Transverse colon (tissue), 4 donors: ENCODE measurements around the gene LAPTM5. TPM values are rescaled to one million over a fixed set of nuclear protein-coding genes. Genes with fewer than 3 reads are reported as not detected.

Experiments used
- DNase-seq: peaks from one replicate; pipeline ENCODE4 v3.0.0-alpha.2; 2019
- H3K27ac ChIP-seq, 4 donors: fragments of 200-600 bp; sonication (generic); 2 replicates each; pipeline ENCODE4 v1.5.1; 2016 to 2018; ENCODE audit warnings: inconsistent platforms in 4 of 4
- H3K27me3 ChIP-seq: fragments of 200-600 bp; sonication (generic); 2 replicates; pipeline ENCODE4 v1.5.1; 2017; ENCODE audit warnings: inconsistent platforms
- H3K36me3 ChIP-seq, 4 donors: fragments of 200-600 bp; sonication (generic); 2 replicates each; pipeline ENCODE4 v1.5.1; 2017 to 2019; ENCODE audit warnings: inconsistent platforms in 4 of 4
- H3K4me1 ChIP-seq, 4 donors: fragments of 200-600 bp; sonication (generic); 2 replicates each; pipeline ENCODE4 v1.5.1; 2017 to 2020; ENCODE audit warnings: inconsistent platforms in 4 of 4
- H3K4me3 ChIP-seq, 4 donors: fragments of 200-600 bp; sonication (generic); 1 replicate in 1 of 4; 2 replicates in 3 of 4; pipeline versions ENCODE4 v1.5.1 to v1.6.1; 2017 to 2019; ENCODE audit warnings: inconsistent platforms in 4 of 4
- H3K9me3 ChIP-seq, 2 donors: fragments of 200-600 bp; sonication (generic); 2 replicates each; pipeline ENCODE4 v1.5.1; 2017 to 2019; ENCODE audit warnings: inconsistent platforms in 2 of 2
- EP300 ChIP-seq: sonication (generic); formaldehyde crosslinking; IDR thresholded peaks from one replicate; pipeline ENCODE4 v1.6.1; 2017; ENCODE audit warnings: antibody characterized with exemption, low read depth
- POLR2A ChIP-seq: fragments of 450-650 bp; IDR thresholded peaks from one replicate; pipeline ENCODE4 v1.6.1; 2016; ENCODE audit warnings: antibody characterized with exemption, mild to moderate bottlenecking, moderate library complexity
- POLR2AphosphoS5 ChIP-seq, 3 donors: sonication (generic); formaldehyde crosslinking; IDR thresholded peaks; one replicate each; pipeline ENCODE4 v1.6.1; 2016; ENCODE audit warnings: antibody characterized with exemption in 3 of 3
- WGBS, 2 donors: methylation state at CpG; one replicate each; pipeline ENCODE4 v1.1.5; 2018; ENCODE audit warnings: low coverage in 1 of 2; 5-methylcytosine and 5-hydroxymethylcytosine counted together
- in situ Hi-C, 4 donors: fragments of 200-750 bp; cut with MboI; loops; one replicate each; pipeline versions ENCODE4 v1.15.0 to v1.15.1; 2017; ENCODE audit warnings: low sequenced_read_pairs in 3 of 4, low pct_ligation_motif_present in 1 of 4, low pct_unique_long_range_greater_than_20kb in 1 of 4
- intact Hi-C: fragments of 100-400 bp; cut with DNase I; formaldehyde crosslinking; loops from one replicate; pipeline ENCODE4 v1.15.1; 2023; ENCODE audit warnings: low total_unique reads
- total RNA-seq, 4 donors: library from RNA; depleted of rRNA; stranded (reverse); fragments of >200 nt; gene quantifications; one replicate each; pipeline ENCODE4 v1.1.0, GENCODE V29; 2016
- TF ChIP-seq, protein P1 (sequence below), 5 experiments: fragments of 200-600 bp in 3 of 5; fragments of 450-650 bp in 2 of 5; sonication (generic) in 3 of 5; IDR thresholded peaks; 1 replicate in 2 of 5; 2 replicates in 3 of 5; pipeline ENCODE4 v1.5.1; 2016 to 2017; ENCODE audit warnings: antibody characterized with exemption in 5 of 5, inconsistent platforms in 3 of 5, mild to moderate bottlenecking in 2 of 5, moderate library complexity in 1 of 5

Gene LAPTM5
- total RNA-seq, 4 donors from 2014 or later, result 5.2 to 66.6 (median 34.5) TPM

DNA sequence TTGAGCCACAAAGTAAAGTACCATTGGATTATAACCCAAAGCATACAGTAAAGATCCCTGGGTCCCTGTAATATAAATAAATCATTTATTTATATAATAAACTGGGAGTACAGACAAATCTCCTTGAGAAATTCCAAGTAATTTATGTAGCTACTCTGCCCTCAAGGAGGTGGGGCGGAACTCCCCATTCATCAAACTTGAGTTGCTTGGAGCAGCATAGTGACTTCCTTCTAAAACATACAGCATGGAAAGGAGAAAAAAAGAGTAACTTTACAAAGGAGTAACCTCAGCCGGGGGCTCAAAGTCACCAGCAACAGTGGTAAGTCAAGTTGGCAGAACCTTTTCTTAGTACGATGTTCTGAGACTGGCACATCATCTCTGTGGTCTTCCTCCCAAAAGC lies 4.5 kb downstream of the LAPTM5 start:
- Histone ChIP-seq H3K27ac (peak overlapping the region; percentile 73 to 84 (median 79)), H3K4me3 (peak overlapping the region in 1 of 4 donors; percentile 40), H3K9me3 (no peaks in the 10 kb centered on the region), H3K27me3 (no peaks in the 10 kb centered on the region), H3K4me1 (peaks cover 0 to 32% (median 7%) of the 10 kb centered on the region in 4 donors), H3K36me3 (no peaks in the 10 kb centered on the region)
- intact Hi-C loops, result no loop called here
- no peak for DNase-seq
- in situ Hi-C loops, result no loop called here
- WGBS, 2 donors, result 47 to 77% methylated on average over 3 of the region's 3 CpGs
- TF ChIP-seq, protein P1, sequence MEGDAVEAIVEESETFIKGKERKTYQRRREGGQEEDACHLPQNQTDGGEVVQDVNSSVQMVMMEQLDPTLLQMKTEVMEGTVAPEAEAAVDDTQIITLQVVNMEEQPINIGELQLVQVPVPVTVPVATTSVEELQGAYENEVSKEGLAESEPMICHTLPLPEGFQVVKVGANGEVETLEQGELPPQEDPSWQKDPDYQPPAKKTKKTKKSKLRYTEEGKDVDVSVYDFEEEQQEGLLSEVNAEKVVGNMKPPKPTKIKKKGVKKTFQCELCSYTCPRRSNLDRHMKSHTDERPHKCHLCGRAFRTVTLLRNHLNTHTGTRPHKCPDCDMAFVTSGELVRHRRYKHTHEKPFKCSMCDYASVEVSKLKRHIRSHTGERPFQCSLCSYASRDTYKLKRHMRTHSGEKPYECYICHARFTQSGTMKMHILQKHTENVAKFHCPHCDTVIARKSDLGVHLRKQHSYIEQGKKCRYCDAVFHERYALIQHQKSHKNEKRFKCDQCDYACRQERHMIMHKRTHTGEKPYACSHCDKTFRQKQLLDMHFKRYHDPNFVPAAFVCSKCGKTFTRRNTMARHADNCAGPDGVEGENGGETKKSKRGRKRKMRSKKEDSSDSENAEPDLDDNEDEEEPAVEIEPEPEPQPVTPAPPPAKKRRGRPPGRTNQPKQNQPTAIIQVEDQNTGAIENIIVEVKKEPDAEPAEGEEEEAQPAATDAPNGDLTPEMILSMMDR (IDR thresholded peaks at IDR 0.05), result no peak
- TF ChIP-seq POLR2A (no peak), POLR2AphosphoS5 (IDR thresholded peaks at IDR 0.05) (no peak), EP300 (no peak)

DNA sequence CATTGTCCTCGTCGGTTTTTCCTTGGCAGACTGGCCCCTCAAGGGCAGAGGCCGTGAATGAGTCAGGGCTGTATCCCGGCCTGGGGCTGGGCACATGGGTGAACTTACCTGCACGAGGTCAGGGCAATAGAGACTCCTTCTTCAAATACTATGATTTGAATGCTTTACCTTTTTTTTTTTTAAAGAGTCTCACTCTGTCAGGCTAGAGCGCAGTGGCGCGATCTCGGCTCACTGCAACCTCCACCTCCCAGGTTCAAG lies 5.0 kb downstream of the LAPTM5 start:
- Histone ChIP-seq H3K4me3 (no peak overlapping the region), H3K4me1 (peaks cover 0 to 36% (median 6%) of the 10 kb centered on the region in 4 donors), H3K27me3 (no peaks in the 10 kb centered on the region), H3K27ac (peak overlapping the region; percentile 1 to 84 (median 44)), H3K9me3 (no peaks in the 10 kb centered on the region), H3K36me3 (no peaks in the 10 kb centered on the region)
- TF ChIP-seq POLR2A (no peak), EP300 (no peak), POLR2AphosphoS5 (IDR thresholded peaks at IDR 0.05) (no peak)
- TF ChIP-seq, protein P1 (IDR thresholded peaks at IDR 0.05), result no peak
- in situ Hi-C loops (no loop called here), intact Hi-C loops (no loop called here)
- WGBS, 2 donors, result 63 to 66% methylated on average over 6 to 9 of the region's 9 CpGs
- DNase-seq, result no peak

DNA sequence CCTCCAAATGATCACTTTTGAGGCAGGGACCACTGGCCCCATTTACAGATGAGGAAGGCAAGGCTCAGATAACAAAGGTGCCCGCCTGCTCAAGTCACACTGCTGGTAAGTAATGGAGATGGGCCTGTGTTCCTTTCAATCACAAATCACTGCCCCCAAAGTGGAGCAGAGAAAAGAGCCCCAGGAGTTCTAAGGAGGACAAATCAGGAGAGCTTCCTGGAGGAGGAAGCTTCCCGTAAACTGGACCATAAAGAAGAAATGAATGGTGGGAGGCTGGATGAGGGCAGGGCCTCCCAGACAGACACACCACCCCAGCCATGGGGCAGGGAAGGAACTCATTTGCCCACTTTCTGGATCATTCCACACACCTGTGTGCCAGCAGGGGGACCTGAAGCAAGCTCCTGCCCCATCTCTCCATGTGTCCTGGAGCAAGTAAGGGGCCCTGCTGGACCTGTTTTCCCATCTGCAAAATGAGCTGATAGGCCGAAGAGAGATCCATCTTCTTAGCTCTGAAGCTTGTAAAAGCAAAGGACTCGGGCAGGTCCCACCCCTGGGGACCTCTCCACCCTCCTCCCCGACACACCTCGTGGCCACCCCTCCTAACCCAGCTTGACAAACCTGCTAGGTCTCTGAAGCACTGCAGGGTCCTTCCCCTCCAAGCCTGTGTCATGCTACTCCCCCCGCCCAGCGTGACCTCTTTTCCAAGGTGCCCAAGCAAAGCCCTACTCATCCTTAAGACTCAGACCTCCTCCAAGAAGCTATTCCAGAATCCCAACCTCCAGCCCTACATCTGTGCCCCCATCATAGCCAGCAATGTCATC lies 5.5 kb downstream of the LAPTM5 start:
- DNase-seq, result no peak
- peak overlapping the region; percentile 7 to 84 (median 50) for H3K27ac ChIP-seq
- peaks cover 0 to 41% (median 6%) of the 10 kb centered on the region in 4 donors for H3K4me1 ChIP-seq
- H3K36me3 ChIP-seq, result no peaks in the 10 kb centered on the region
- intact Hi-C loops, result no loop called here
- no peak overlapping the region for H3K4me3 ChIP-seq
- H3K9me3 ChIP-seq, result no peaks in the 10 kb centered on the region
- no peaks in the 10 kb centered on the region for H3K27me3 ChIP-seq
- TF ChIP-seq POLR2A (no peak), POLR2AphosphoS5 (IDR thresholded peaks at IDR 0.05) (no peak), EP300 (no peak)
- TF ChIP-seq, protein P1 (IDR thresholded peaks at IDR 0.05), result no peak
- 79 to 84% methylated on average over 6 to 8 of the region's 8 CpGs for WGBS, 2 donors
- in situ Hi-C loops, result no loop called here

- in situ Hi-C loops, result no loop called here
- 65% methylated on average over 10 of the region's 10 CpGs; no CpG with 5 or more reads in 1 of the 2 donors for WGBS, 2 donors
- Histone ChIP-seq H3K27me3 (no peaks in the 10 kb centered on the region), H3K36me3 (no peaks in the 10 kb centered on the region), H3K4me3 (no peak overlapping the region), H3K27ac (peak overlapping the region; percentile 40 to 84 (median 56)), H3K9me3 (no peaks in the 10 kb centered on the region), H3K4me1 (peaks cover 0 to 51% (median 13%) of the 10 kb centered on the region in 4 donors)
- no peak for DNase-seq
- intact Hi-C loops, result no loop called here
- TF ChIP-seq POLR2A (peak; percentile 21), EP300 (no peak), POLR2AphosphoS5 (IDR thresholded peaks at IDR 0.05) (peak in 1 of 3 donors; percentile 8)
- TF ChIP-seq, protein P1 (IDR thresholded peaks at IDR 0.05), result no peak
Measured at GRCh38 chr1:30750731-30751291, 6.8 kb downstream of the LAPTM5 start.
